Osteocyte (in vitro differentiated cells): Measurements from ENCODE around the gene MST1. TPM values are rescaled to one million over a fixed set of nuclear protein-coding genes. Genes with fewer than 3 reads are reported as not detected.

Experiments used
- DNase-seq: peaks from one replicate; pipeline ENCODE4 v3.0.0; 2021; ENCODE audit warnings: mixed read lengths; ENCODE audit not compliant: unreplicated experiment; ENCODE audit errors: extremely low spot score
- H3K27ac Mint-ChIP-seq: one replicate; pipeline ENCODE4 v1.8.0; 2021; ENCODE audit warnings: mild to moderate bottlenecking, mixed read lengths; ENCODE audit not compliant: unreplicated experiment
- H3K27me3 Mint-ChIP-seq: one replicate; pipeline ENCODE4 v1.8.0; 2021; ENCODE audit warnings: mixed read lengths; ENCODE audit not compliant: unreplicated experiment
- H3K36me3 Mint-ChIP-seq: one replicate; pipeline ENCODE4 v1.8.0; 2021; ENCODE audit warnings: mixed read lengths; ENCODE audit not compliant: unreplicated experiment
- H3K4me1 Mint-ChIP-seq: one replicate; pipeline ENCODE4 v1.8.0; 2021; ENCODE audit warnings: mixed read lengths; ENCODE audit not compliant: unreplicated experiment
- H3K4me3 Mint-ChIP-seq: one replicate; pipeline ENCODE4 v1.8.0; 2021; ENCODE audit warnings: mild to moderate bottlenecking, moderate library complexity, mixed read lengths; ENCODE audit not compliant: unreplicated experiment
- H3K9me3 Mint-ChIP-seq: one replicate; pipeline ENCODE4 v1.8.0; 2021; ENCODE audit warnings: mixed read lengths; ENCODE audit not compliant: unreplicated experiment
- CTCF ChIP-seq: fragments of 200-600 bp; sonication (generic); IDR thresholded peaks from 2 replicates; pipeline ENCODE4 v1.5.0; 2021; ENCODE audit warnings: antibody characterized with exemption, mild to moderate bottlenecking, moderate library complexity
- total RNA-seq: library from RNA; stranded (reverse); gene quantifications from 2 replicates; pipeline ENCODE4 v1.2.1, GENCODE V29; 2021

The MST1 gene
- total RNA-seq, 1 donor from 2014 or later: 38.3 TPM

DNA sequence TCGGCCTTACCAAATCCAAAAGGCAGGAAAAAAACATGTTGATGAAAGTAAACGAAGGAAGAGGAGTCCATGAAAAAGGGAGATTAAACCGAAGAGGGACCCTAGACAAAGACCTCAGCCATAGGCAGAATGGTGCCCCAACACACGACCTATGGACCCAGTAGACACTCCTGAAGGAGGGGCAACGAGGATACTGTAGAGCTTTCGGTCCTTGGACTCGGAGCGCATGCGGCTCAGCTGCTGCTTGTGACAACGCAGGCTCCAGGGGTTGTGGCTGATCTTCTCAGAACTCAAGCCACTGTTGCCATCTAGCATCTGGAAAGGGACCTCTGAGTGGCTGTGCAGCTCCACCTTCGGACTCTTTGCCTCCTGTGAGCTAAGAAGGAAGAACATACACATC lies 43.3 kb upstream of the MST1 start:
- Mint-ChIP-seq H3K4me1 (no peaks in the 10 kb centered on the region), H3K27me3 (no peaks in the 10 kb centered on the region), H3K9me3 (no peaks in the 10 kb centered on the region), H3K4me3 (no peak overlapping the region), H3K36me3 (peaks cover 34% of the 10 kb centered on the region), H3K27ac (no peak overlapping the region)
- DNase-seq: no peak
- no peak for TF ChIP-seq CTCF

- DNase-seq: no peak
- Mint-ChIP-seq H3K27ac (no peak overlapping the region), H3K36me3 (peaks cover 32% of the 10 kb centered on the region), H3K27me3 (no peaks in the 10 kb centered on the region), H3K4me1 (no peaks in the 10 kb centered on the region), H3K9me3 (no peaks in the 10 kb centered on the region), H3K4me3 (no peak overlapping the region)
- no peak for TF ChIP-seq CTCF
Observed at GRCh38 chr3:49729966-49730609, 40.8 kb upstream of the MST1 start.

DNA sequence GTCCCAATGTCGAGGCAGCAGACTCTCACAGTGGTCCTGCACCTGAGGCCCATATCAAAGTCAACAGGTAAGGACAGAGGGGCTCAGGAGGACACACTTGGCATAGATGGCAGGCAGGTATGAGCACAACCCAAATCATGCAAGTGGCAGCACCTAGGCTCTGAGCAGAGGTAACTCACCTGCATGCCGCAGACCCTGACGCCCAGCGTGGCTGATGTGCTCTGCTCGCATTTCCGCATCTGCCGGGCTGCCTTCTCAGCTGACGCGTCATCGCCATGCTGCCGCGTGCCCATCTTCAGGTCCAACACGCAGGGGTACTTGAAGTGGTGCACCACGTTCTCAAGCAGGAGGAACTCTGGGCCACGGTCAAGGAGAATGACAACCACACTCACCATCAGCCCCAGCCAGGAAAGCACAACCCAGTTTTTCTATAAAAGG lies 38.7 kb upstream of the MST1 start:
- H3K4me1 Mint-ChIP-seq: peaks cover 7% of the 10 kb centered on the region
- no peaks in the 10 kb centered on the region for H3K27me3 Mint-ChIP-seq
- no peak for TF ChIP-seq CTCF
- no peak overlapping the region for H3K27ac Mint-ChIP-seq
- DNase-seq: no peak
- H3K4me3 Mint-ChIP-seq: no peak overlapping the region
- no peaks in the 10 kb centered on the region for H3K9me3 Mint-ChIP-seq
- H3K36me3 Mint-ChIP-seq: peaks cover 25% of the 10 kb centered on the region

DNA sequence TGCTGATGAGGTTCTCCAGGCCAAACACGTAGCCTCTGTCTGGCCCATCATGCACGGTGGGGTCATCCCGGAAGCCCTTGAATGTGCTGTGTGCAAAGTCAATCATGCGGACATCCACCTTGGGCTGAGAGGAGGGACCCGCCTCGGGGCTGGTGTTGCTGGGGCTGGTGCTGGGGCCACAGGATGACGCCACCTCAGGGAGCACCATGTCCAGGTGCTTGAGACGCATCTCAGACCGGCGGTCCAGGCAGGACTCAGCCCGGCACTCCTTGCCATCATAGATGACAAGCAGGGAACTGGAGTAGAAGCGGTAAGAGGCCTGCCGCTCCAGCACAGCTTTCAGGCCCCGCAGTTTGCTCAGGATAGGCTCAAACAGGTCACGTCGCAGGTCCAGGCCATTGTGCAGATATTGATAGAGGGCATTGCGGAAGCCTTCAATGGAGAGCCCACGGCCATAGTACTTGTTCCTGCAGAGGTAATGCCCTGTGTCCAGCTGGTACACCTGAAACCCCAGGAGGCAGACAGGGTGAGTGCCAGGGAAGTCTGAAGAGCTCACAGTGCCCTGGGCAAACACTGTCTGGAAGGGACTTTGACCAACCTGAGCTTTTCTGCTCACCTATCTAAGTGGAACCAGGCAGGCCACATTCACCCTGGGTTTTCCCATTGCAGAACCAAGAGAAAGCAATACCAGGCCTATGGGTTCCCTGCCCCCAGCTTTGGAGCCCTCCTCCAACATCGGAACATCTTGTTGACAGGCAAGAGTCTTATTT lies 38.1 kb upstream of the MST1 start:
- TF ChIP-seq CTCF: no peak
- Mint-ChIP-seq H3K27ac (no peak overlapping the region), H3K4me1 (peaks cover 13% of the 10 kb centered on the region), H3K36me3 (peaks cover 23% of the 10 kb centered on the region), H3K27me3 (no peaks in the 10 kb centered on the region), H3K4me3 (no peak overlapping the region), H3K9me3 (no peaks in the 10 kb centered on the region)
- DNase-seq: no peak

DNA sequence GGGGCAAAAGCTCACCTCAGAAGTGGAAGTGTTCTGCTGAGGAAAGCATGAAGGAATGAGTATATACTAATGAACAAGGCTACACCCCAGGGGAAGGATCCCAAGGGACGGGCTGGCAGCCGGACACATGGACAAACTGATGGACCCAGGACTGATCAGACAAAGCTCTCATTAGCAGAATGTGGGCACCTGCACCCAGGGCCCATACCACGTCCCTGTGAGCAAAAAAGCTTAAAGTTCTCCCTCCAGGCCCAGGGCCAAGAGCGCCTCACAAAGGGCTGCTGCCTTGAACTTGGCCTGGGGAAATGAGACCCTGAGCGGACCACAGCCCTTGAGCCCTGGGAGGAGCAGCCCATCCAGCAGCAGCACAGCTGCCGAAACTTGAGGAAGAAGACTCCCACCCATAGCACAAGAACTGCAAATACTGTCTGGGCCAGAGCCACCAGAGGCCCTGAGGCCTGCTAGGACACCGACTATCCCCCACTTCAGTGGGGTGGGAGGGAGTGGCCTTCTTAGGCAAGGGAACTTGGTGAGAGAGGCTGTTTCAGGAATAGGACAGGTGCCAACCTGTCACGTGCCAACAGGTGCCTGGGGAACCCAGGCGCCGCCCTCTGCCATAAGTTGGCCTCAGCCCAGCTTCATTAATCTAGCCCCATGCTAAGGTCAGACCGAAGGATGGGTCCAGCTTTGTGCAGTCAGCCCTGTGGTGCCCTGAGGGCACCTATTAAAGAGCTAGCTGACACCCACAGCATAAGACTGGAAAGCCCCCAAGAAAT lies 36.8 kb upstream of the MST1 start:
- peaks cover 14% of the 10 kb centered on the region for H3K4me1 Mint-ChIP-seq
- H3K4me3 Mint-ChIP-seq: no peak overlapping the region
- no peaks in the 10 kb centered on the region for H3K27me3 Mint-ChIP-seq
- H3K27ac Mint-ChIP-seq: peak overlapping the region; percentile 1
- H3K9me3 Mint-ChIP-seq: no peaks in the 10 kb centered on the region
- H3K36me3 Mint-ChIP-seq: peaks cover 20% of the 10 kb centered on the region
- DNase-seq: no peak
- TF ChIP-seq CTCF: no peak
